B cell (primary cell): ENCODE data around the gene NTM. TPM values are rescaled to one million over a fixed set of nuclear protein-coding genes. Genes with fewer than 3 reads are reported as not detected.

Experiments
- ATAC-seq: fragments of 200-7000 bp; cut with Tn5 transposase; one replicate; pipeline ENCODE4 v1.10.0; 2021; ENCODE audit warnings: low read depth, mild to moderate bottlenecking, moderate number of reproducible peaks, moderate library complexity
- CTCF ChIA-PET: fragments of 350-600 bp; sonication (Branson Sonifier 250); formaldehyde crosslinking; loops from one replicate; lab custom pipeline; 2021; ENCODE audit warnings: antibody characterized with exemption, inconsistent platforms; lab: Charles Lee
- POLR2A ChIA-PET: fragments of 350-600 bp; sonication (Branson Sonifier 250); formaldehyde crosslinking; loops from one replicate; lab custom pipeline; 2021; ENCODE audit warnings: antibody characterized with exemption; lab: Charles Lee
- DNase-seq: peaks from one replicate; pipeline ENCODE4 v3.0.0; 2013
- H2AFZ ChIP-seq: 2 replicates; pipeline ENCODE4 v1.6.1; 2012; ENCODE audit warnings: mild to moderate bottlenecking, low read depth, low read length; ENCODE audit not compliant: insufficient read depth, poor library complexity, severe bottlenecking
- H3K27ac ChIP-seq, 2 donors: 1 replicate in 1 of 2; 2 replicates in 1 of 2; pipeline ENCODE4 v1.5.1; 2012 to 2013; ENCODE audit warnings: low read length in 2 of 2, mild to moderate bottlenecking in 2 of 2, moderate library complexity in 1 of 2
- H3K27me3 ChIP-seq, 4 experiments: fragments of 200-600 bp in 1 of 4; sonication (generic) in 1 of 4; replicated peaks in 1 of 4; 1 replicate in 2 of 4; 2 replicates in 2 of 4; pipeline versions ENCODE4 v1.6.1 to v1.7.0; 2013 to 2016; ENCODE audit warnings: low read length in 3 of 4, mild to moderate bottlenecking in 2 of 4, mixed read lengths in 1 of 4, moderate library complexity in 1 of 4; ENCODE audit not compliant: insufficient read depth in 4 of 4, control insufficient read depth in 3 of 4; ENCODE audit errors: control extremely low read depth in 1 of 4
- H3K36me3 ChIP-seq, 2 experiments: replicated peaks in 1 of 2; 1 replicate in 1 of 2; 2 replicates in 1 of 2; pipeline versions ENCODE4 v1.6.1 to v1.7.1; 2013; ENCODE audit warnings: low read length in 1 of 2; ENCODE audit not compliant: insufficient read depth in 2 of 2, control insufficient read depth in 1 of 2; ENCODE audit errors: control extremely low read depth in 1 of 2, extremely low read depth in 1 of 2
- H3K4me1 ChIP-seq, 2 donors: fragments of 200-600 bp in 1 of 2; sonication (generic) in 1 of 2; 1 replicate in 1 of 2; 2 replicates in 1 of 2; pipeline versions ENCODE4 v1.5.1 to v1.6.1; 2013 to 2017; ENCODE audit warnings: low read length in 2 of 2; ENCODE audit not compliant: control insufficient read depth in 2 of 2, insufficient read depth in 2 of 2
- H3K4me2 ChIP-seq: replicated peaks from 2 replicates; pipeline ENCODE3; 2012; ENCODE audit warnings: mild to moderate bottlenecking, low read depth, low read length; ENCODE audit not compliant: poor library complexity, severe bottlenecking
- H3K4me3 ChIP-seq, 5 experiments: fragments of 200-600 bp in 1 of 5; sonication (generic) in 1 of 5; 1 replicate in 3 of 5; 2 replicates in 2 of 5; pipeline versions ENCODE4 v1.5.1 to v1.7.0; 2011 to 2016; ENCODE audit warnings: low read length in 4 of 5, mild to moderate bottlenecking in 4 of 5, low read depth in 2 of 5, control low read depth in 1 of 5, moderate library complexity in 1 of 5; ENCODE audit not compliant: insufficient read depth in 1 of 5; ENCODE audit errors: control extremely low read depth in 1 of 5, extremely low read depth in 1 of 5
- H3K79me2 ChIP-seq: fragments of 200-600 bp; sonication (generic); one replicate; pipeline ENCODE4 v1.6.0; 2016; ENCODE audit warnings: low read length; ENCODE audit not compliant: control insufficient read depth, insufficient read depth
- H3K9ac ChIP-seq: fragments of 200-600 bp; sonication (generic); 2 replicates; pipeline ENCODE4 v1.6.1; 2017; ENCODE audit warnings: mild to moderate bottlenecking, low read length, moderate library complexity
- H3K9me3 ChIP-seq, 3 donors: one replicate each; pipeline versions ENCODE4 v1.6.1 to v1.7.1; 2013; ENCODE audit warnings: low read length in 2 of 3; ENCODE audit not compliant: control insufficient read depth in 2 of 3, insufficient read depth in 1 of 3; ENCODE audit errors: control extremely low read depth in 1 of 3
- H4K20me1 ChIP-seq: 2 replicates; pipeline ENCODE4 v1.6.0; 2012; ENCODE audit warnings: mild to moderate bottlenecking, low read length; ENCODE audit not compliant: insufficient read depth, control insufficient read depth, poor library complexity, severe bottlenecking
- H3K27ac Mint-ChIP-seq: one replicate; pipeline ENCODE4 v1.8.0; 2021; ENCODE audit warnings: mixed read lengths
- H3K27me3 Mint-ChIP-seq: one replicate; pipeline ENCODE4 v1.8.0; 2021; ENCODE audit warnings: mixed read lengths
- H3K4me1 Mint-ChIP-seq: one replicate; pipeline ENCODE4 v1.8.0; 2021; ENCODE audit warnings: mixed read lengths
- H3K4me3 Mint-ChIP-seq: one replicate; pipeline ENCODE4 v1.8.0; 2021; ENCODE audit warnings: mixed read lengths
- H3K9me3 Mint-ChIP-seq: one replicate; pipeline ENCODE4 v1.8.0; 2022; ENCODE audit warnings: mixed read lengths; ENCODE audit not compliant: insufficient read depth
- EZH2 ChIP-seq: IDR thresholded peaks from 2 replicates; pipeline ENCODE4 v1.6.1; 2012; ENCODE audit warnings: borderline replicate concordance, low read depth, mild to moderate bottlenecking, moderate library complexity, low read length; ENCODE audit not compliant: insufficient read depth, poor library complexity, severe bottlenecking
- WGBS: methylation state at CpG from one replicate; pipeline ENCODE4 v1.1.5; 2013; ENCODE audit warnings: missing lambda C conversion rate; ENCODE audit not compliant: insufficient coverage; 5-methylcytosine and 5-hydroxymethylcytosine counted together
- intact Hi-C: fragments of 100-400 bp; cut with micrococcal nuclease; formaldehyde crosslinking; loops from one replicate; pipeline ENCODE4 v1.10.0; 2022
- polyA plus RNA-seq: library from polyadenylated mRNA; depleted of rRNA; stranded (reverse); fragments of >200 nt; gene quantifications from 2 replicates; pipeline ENCODE4 v1.2.3, GENCODE V29; 2012
- total RNA-seq, 2 donors: library from RNA; stranded (reverse); fragments of 120-200 nt in 1 of 2; gene quantifications; 1 replicate in 1 of 2; 2 replicates in 1 of 2; pipeline versions ENCODE4 v1.2.3 to v1.2.4, GENCODE V29; 2013 to 2022
- TF ChIP-seq, protein P1 (sequence below): fragments of 200-600 bp; IDR thresholded peaks from one replicate; pipeline ENCODE4 v1.8.0; 2022; ENCODE audit warnings: antibody characterized with exemption, mild to moderate bottlenecking

Gene NTM
- total and polyA plus RNA-seq, 2 donors (not counting 1 experiment from before 2014, with no cell fraction given): not detected

DNA sequence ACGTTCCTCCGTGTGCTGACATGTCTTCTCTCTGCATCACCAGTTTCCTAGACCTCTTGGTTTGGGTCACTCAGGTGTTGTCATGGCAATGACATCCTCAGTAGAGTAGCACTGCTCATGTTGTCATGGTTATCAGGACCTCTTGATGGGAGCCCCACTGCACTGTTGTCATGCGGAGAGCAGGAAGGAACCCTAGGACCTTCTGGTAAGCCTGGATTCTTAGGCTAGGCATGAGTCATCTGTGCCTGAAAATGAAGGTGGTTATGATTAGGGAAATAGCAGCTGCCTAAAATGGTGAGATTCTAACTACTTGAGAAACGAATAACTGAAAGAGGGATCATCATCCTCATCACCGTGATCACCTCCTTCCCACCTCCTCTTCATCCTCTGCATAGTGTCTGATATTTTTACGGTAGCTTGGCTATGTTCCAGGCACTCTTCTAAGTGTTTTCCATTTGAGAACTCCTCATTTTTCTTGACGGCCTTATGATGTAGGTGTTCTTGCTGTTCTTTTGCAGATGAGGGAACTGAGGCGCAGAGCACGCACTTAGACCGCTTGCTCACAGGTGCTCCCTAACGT, 858.4 kb downstream of the NTM start:
- DNase-seq (no peak), ATAC-seq (no peak)
- CTCF ChIA-PET: no interaction called here
- Histone ChIP-seq H3K4me3 (no peak overlapping the region), H2AFZ (no peak overlapping the region), H3K79me2 (no peaks in the 10 kb centered on the region), H3K27ac (no peak overlapping the region), H3K9me3 (peaks cover 0 to 6% (median 2%) of the 10 kb centered on the region in 3 donors), H3K4me2 (no peak overlapping the region), H3K9ac (no peak overlapping the region), H3K36me3 (no peaks in the 10 kb centered on the region), H3K27me3 (no peaks in the 10 kb centered on the region), H4K20me1 (no peaks in the 10 kb centered on the region), H3K4me1 (no peaks in the 10 kb centered on the region)
- no peak overlapping the region for H3K4me3 Mint-ChIP-seq
- no peaks in the 10 kb centered on the region for H3K27me3 Mint-ChIP-seq
- POLR2A ChIA-PET: no interaction called here
- no peaks in the 10 kb centered on the region for H3K4me1 Mint-ChIP-seq
- peaks cover 3% of the 10 kb centered on the region for H3K9me3 Mint-ChIP-seq
- H3K27ac Mint-ChIP-seq: no peak overlapping the region
- 98% methylated on average over 4 of the region's 11 CpGs for WGBS
- intact Hi-C loops: no loop called here
- TF ChIP-seq, protein P1, sequence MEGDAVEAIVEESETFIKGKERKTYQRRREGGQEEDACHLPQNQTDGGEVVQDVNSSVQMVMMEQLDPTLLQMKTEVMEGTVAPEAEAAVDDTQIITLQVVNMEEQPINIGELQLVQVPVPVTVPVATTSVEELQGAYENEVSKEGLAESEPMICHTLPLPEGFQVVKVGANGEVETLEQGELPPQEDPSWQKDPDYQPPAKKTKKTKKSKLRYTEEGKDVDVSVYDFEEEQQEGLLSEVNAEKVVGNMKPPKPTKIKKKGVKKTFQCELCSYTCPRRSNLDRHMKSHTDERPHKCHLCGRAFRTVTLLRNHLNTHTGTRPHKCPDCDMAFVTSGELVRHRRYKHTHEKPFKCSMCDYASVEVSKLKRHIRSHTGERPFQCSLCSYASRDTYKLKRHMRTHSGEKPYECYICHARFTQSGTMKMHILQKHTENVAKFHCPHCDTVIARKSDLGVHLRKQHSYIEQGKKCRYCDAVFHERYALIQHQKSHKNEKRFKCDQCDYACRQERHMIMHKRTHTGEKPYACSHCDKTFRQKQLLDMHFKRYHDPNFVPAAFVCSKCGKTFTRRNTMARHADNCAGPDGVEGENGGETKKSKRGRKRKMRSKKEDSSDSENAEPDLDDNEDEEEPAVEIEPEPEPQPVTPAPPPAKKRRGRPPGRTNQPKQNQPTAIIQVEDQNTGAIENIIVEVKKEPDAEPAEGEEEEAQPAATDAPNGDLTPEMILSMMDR: no peak
- no peak for TF ChIP-seq EZH2

DNA sequence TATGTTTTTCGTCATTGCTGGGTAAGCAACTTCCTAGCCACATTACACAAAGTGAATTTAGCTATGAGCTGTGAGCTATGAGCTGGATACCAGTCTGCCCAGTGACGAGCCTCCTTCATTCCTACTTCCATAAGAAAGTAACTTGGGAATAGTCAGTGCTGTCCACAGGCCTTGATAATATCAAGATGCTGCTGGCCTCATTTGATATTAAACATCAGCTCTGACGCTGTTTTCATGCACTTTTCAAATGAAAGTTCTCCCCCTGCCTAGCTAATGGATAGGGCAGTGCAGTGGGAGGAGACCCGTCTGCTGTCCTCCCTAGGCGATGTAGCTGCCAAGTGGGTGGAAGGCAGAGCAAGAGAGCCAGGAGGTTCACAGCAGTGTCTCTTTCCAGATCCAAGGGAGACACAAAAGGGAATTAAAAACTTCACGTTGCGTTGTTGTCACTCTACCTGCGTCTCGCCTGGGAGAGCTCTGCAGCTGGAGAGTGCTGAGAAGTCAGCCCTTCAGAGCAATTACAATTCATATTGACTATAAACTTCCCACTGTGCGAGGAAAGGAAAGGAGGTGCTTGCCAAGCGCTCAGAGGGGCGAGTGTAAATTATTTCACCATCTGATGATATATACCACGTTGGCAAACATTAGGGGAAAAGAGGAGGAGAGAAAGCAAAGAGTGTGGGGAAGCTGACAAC, 861.4 kb downstream of the NTM start:
- H3K4me3 ChIP-seq: no peak overlapping the region
- intact Hi-C loops: no loop called here
- ChIA-PET POLR2A (no interaction called here), CTCF (no interaction called here)
- no peak overlapping the region for H2AFZ ChIP-seq
- peaks cover 0 to 8% (median 2%) of the 10 kb centered on the region in 3 donors for H3K9me3 ChIP-seq
- H3K9ac ChIP-seq: no peak overlapping the region
- H3K27ac ChIP-seq: no peak overlapping the region
- H3K4me2 ChIP-seq: no peak overlapping the region
- no peak for TF ChIP-seq EZH2
- TF ChIP-seq, protein P1: no peak
- no peaks in the 10 kb centered on the region for H4K20me1 ChIP-seq
- H3K27me3 Mint-ChIP-seq: no peaks in the 10 kb centered on the region
- no peaks in the 10 kb centered on the region for H3K79me2 ChIP-seq
- H3K27me3 ChIP-seq: no peaks in the 10 kb centered on the region
- H3K9me3 Mint-ChIP-seq: peaks cover 2% of the 10 kb centered on the region
- no peaks in the 10 kb centered on the region for H3K4me1 Mint-ChIP-seq
- no peak for DNase-seq
- no peak overlapping the region for H3K4me3 Mint-ChIP-seq
- ATAC-seq: no peak
- no peaks in the 10 kb centered on the region for H3K36me3 ChIP-seq
- H3K4me1 ChIP-seq: no peaks in the 10 kb centered on the region
- no peak overlapping the region for H3K27ac Mint-ChIP-seq
- WGBS: 86% methylated on average over 3 of the region's 13 CpGs
